ENCODE measurements around the gene MORF4L1. TPM values are rescaled to one million over a fixed set of nuclear protein-coding genes. Genes with fewer than 3 reads are reported as not detected.
"Not testable (repeated sequence)": the region's sequence is repeated elsewhere in the genome, so short reads cannot be mapped to it uniquely, and the experiment has no call there.

MORF4L1 gene
- total RNA-seq, 1 donor from 2014 or later = 930 TPM

DNA sequence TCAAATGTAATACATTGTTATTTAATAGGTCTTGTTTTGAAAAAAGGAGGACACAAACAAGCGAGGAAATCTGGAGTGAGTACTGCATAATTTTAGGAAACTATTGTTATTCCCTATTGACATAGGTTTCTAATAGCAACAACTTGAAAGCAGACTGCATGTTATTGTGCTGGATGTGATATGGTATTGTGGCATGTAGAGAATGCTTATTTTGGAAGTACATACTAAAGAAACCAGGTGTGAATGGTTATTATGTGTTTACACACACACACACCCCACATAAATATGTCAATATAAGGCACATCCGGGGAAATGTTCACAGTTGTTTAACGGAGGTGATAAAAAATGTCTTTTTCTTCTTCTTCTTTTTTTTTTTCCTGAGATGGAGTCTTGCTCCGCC lies 5.9 kb upstream of the MORF4L1 start:
- no peak overlapping the region for H2AFZ ChIP-seq (replicated peaks)
- no peaks in the 10 kb centered on the region for H3K36me3 Mint-ChIP-seq
- H3K4me1 ChIP-seq = no peaks in the 10 kb centered on the region
- H4K20me1 ChIP-seq (ENCODE audit: low read depth) = no peaks in the 10 kb centered on the region
- no peak overlapping the region for H3K27ac Mint-ChIP-seq
- no peaks in the 10 kb centered on the region for H3K36me3 ChIP-seq
- peaks cover 9% of the 10 kb centered on the region for H3K4me1 Mint-ChIP-seq
- no peak overlapping the region for H3K4me3 ChIP-seq
- H3F3A ChIP-seq (ENCODE audit: low read depth) = peaks cover 5% of the 10 kb centered on the region
- no peaks in the 10 kb centered on the region for H3K9me3 Mint-ChIP-seq
- no peaks in the 10 kb centered on the region for H3K27me3 ChIP-seq
- no peaks in the 10 kb centered on the region for H3K79me2 ChIP-seq (ENCODE audit: low read depth)
- TF ChIP-seq EZH2 (IDR thresholded peaks at IDR 0.05) (no peak), EZH2phosphoT487 (IDR thresholded peaks at IDR 0.05) (no peak)
- TF ChIP-seq, protein P1, sequence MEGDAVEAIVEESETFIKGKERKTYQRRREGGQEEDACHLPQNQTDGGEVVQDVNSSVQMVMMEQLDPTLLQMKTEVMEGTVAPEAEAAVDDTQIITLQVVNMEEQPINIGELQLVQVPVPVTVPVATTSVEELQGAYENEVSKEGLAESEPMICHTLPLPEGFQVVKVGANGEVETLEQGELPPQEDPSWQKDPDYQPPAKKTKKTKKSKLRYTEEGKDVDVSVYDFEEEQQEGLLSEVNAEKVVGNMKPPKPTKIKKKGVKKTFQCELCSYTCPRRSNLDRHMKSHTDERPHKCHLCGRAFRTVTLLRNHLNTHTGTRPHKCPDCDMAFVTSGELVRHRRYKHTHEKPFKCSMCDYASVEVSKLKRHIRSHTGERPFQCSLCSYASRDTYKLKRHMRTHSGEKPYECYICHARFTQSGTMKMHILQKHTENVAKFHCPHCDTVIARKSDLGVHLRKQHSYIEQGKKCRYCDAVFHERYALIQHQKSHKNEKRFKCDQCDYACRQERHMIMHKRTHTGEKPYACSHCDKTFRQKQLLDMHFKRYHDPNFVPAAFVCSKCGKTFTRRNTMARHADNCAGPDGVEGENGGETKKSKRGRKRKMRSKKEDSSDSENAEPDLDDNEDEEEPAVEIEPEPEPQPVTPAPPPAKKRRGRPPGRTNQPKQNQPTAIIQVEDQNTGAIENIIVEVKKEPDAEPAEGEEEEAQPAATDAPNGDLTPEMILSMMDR (IDR thresholded peaks at IDR 0.05) = no peak
- H3K27ac ChIP-seq = no peak overlapping the region
- H3K9me3 ChIP-seq (ENCODE audit: low read depth) = no peaks in the 10 kb centered on the region
- H3K27me3 Mint-ChIP-seq (ENCODE audit: insufficient read depth, low read depth) = no peaks in the 10 kb centered on the region
- no peak overlapping the region for H3K9ac ChIP-seq
- H3K4me3 Mint-ChIP-seq = no peak overlapping the region
- H3K4me2 ChIP-seq = no peak overlapping the region
- DNase-seq (ENCODE audit: low spot score) = no peak

- TF ChIP-seq EZH2phosphoT487 (IDR thresholded peaks at IDR 0.05) = no peak
- no peak for TF ChIP-seq EZH2 (IDR thresholded peaks at IDR 0.05)
- TF ChIP-seq, protein P1 (IDR thresholded peaks at IDR 0.05) = no peak
- no peak overlapping the region for H3K9ac ChIP-seq
- no peak overlapping the region for H3K27ac Mint-ChIP-seq
Observed at GRCh38 chr15:78868366-78868765, 4.3 kb upstream of the MORF4L1 start.

DNA sequence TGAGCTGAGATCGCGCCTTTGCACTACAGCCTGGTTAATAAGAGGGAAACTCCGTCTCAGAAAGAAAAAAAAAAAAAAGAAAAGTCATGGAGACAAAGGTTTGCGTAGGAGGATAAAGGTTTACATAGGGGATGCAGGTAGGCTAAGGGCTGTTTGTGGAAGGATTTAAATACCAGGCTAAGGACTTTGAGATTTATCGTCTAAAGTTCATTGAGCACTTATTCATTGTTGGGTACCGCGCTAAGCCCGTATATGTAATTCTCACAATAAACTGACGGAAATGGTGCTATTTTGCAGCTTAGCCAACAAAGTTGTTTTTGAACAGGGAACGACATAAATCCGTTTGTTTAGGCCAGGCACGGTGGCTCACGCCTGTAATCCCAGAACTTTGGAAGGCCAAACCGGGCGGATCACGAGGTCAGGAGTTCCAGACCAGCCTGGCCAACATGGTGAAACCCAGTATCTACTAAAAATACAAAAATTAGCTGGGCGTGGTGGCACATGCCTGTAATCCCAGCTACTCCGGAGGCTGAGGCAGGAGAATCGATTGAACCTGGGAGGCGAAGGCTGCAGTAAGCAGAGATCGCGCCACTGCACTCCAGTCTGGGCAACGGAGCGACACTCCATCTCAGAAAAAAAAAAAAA lies 1.1 kb upstream of the MORF4L1 start:
- H3K27me3 ChIP-seq; H3K36me3 ChIP-seq; DNase-seq (ENCODE audit: low spot score); H3K9ac ChIP-seq; H2AFZ ChIP-seq (replicated peaks); H3K9me3 ChIP-seq (ENCODE audit: low read depth); H3K9me3 Mint-ChIP-seq: not testable (repeated sequence)
- Mint-ChIP-seq H3K27ac (peak overlapping the region; percentile 85), H3K27me3 (ENCODE audit: insufficient read depth, low read depth) (peaks cover 16% of the 10 kb centered on the region), H3K4me1 (peaks cover 27% of the 10 kb centered on the region), H3K36me3 (peaks cover 12% of the 10 kb centered on the region), H3K4me3 (peak overlapping the region; percentile 91)
- Histone ChIP-seq H3K4me3 (peak overlapping the region; percentile 92), H3K79me2 (ENCODE audit: low read depth) (peaks cover 42% of the 10 kb centered on the region), H3K4me1 (peaks cover 24% of the 10 kb centered on the region), H4K20me1 (ENCODE audit: low read depth) (peaks cover 30% of the 10 kb centered on the region), H3F3A (ENCODE audit: low read depth) (peaks cover 22% of the 10 kb centered on the region), H3K27ac (peak overlapping the region; percentile 78), H3K4me2 (peak overlapping the region; percentile 95)

More at GRCh38 chr15:78868366-78868765, 4.3 kb upstream of the MORF4L1 start:
- H3K36me3 Mint-ChIP-seq = no peaks in the 10 kb centered on the region
- Histone ChIP-seq H3K79me2 (ENCODE audit: low read depth) (peaks cover 11% of the 10 kb centered on the region), H2AFZ (replicated peaks) (no peak overlapping the region), H3K9me3 (ENCODE audit: low read depth) (no peaks in the 10 kb centered on the region), H3K4me1 (peaks cover 4% of the 10 kb centered on the region), H3K27me3 (no peaks in the 10 kb centered on the region), H3K36me3 (no peaks in the 10 kb centered on the region), H3K4me3 (no peak overlapping the region), H3K4me2 (no peak overlapping the region), H4K20me1 (ENCODE audit: low read depth) (no peaks in the 10 kb centered on the region), H3F3A (ENCODE audit: low read depth) (peaks cover 17% of the 10 kb centered on the region), H3K27ac (no peak overlapping the region)
- peaks cover 12% of the 10 kb centered on the region for H3K4me1 Mint-ChIP-seq
- H3K4me3 Mint-ChIP-seq = no peak overlapping the region
- H3K27me3 Mint-ChIP-seq (ENCODE audit: insufficient read depth, low read depth) = peaks cover 5% of the 10 kb centered on the region
- no peaks in the 10 kb centered on the region for H3K9me3 Mint-ChIP-seq
- DNase-seq (ENCODE audit: low spot score) = no peak
